HepG2 (cell line): ENCODE measurements around the gene C5orf15. TPM values are rescaled to one million over a fixed set of nuclear protein-coding genes. Genes with fewer than 3 reads are reported as not detected.

ENCODE experiments used
- ATAC-seq: fragments of 200-7000 bp; cut with Tn5 transposase; 3 replicates; pipeline ENCODE4 v1.9.1; 2020; ENCODE audit warnings: mild to moderate bottlenecking, moderate library complexity
- BruUV-seq: library from RNA; stranded (reverse); fragments of 400-500 nt; replicated peaks from 2 replicates; lab custom pipeline; 2021; lab: Mats Ljungman, UMichigan
- CTCF ChIA-PET: fragments of 300-600 bp; formaldehyde crosslinking; extraction: SDS; loops from one replicate; lab custom pipeline; 2021; ENCODE audit warnings: low total read pairs, inconsistent platforms, low intra/inter-chr PET ratio; lab: Yijun Ruan, JAX
- POLR2A ChIA-PET: fragments of 350-600 bp; sonication (Branson Sonifier 250); formaldehyde crosslinking; loops from one replicate; lab custom pipeline; 2020; ENCODE audit warnings: antibody characterized with exemption, inconsistent platforms; lab: Yijun Ruan, JAX
- DNase-seq: peaks from one replicate; pipeline ENCODE4 v3.0.0-alpha.2; 2015; ENCODE audit warnings: low spot score
- FAIRE-seq: peaks from 3 replicates; lab custom pipeline; 2011; peaks lifted over from hg19 to GRCh38; lab: Jason Lieb, UNC
- H2AFZ ChIP-seq: one replicate; pipeline ENCODE4 v1.6.1; 2011; ENCODE audit warnings: low read length, inconsistent platforms
- H3K27ac ChIP-seq: fragments of 300-600 bp; 3 replicates; pipeline ENCODE4 v1.8.0; 2011; ENCODE audit warnings: mixed run types, mild to moderate bottlenecking, mixed read lengths, low read length, inconsistent platforms; ENCODE audit not compliant: insufficient read depth; ENCODE audit errors: extremely low read length
- H3K27me3 ChIP-seq, 2 experiments: fragments of 200-600 bp in 1 of 2; 2 replicates in 1 of 2; 3 replicates in 1 of 2; pipeline versions ENCODE4 v1.6.0 to v1.8.0; 2011; ENCODE audit warnings: low read length in 2 of 2, mild to moderate bottlenecking in 2 of 2, moderate library complexity in 2 of 2, inconsistent platforms in 1 of 2; ENCODE audit not compliant: insufficient read depth in 2 of 2, control insufficient read depth in 1 of 2
- H3K36me3 ChIP-seq, 2 experiments: fragments of 200-600 bp in 1 of 2; replicated peaks in 1 of 2; 2 replicates in 1 of 2; 3 replicates in 1 of 2; pipeline versions ENCODE4 v1.5.1 to v1.8.0; 2011; ENCODE audit warnings: low read length in 2 of 2, inconsistent platforms in 1 of 2; ENCODE audit not compliant: insufficient read depth in 2 of 2, control insufficient read depth in 1 of 2
- H3K4me1 ChIP-seq: 2 replicates; pipeline ENCODE4 v1.5.1; 2012; ENCODE audit warnings: low read length, inconsistent platforms; ENCODE audit not compliant: insufficient read depth
- H3K4me2 ChIP-seq: 2 replicates; pipeline ENCODE4 v1.6.0; 2011; ENCODE audit warnings: low read depth, low read length, inconsistent platforms
- H3K4me3 ChIP-seq, 3 experiments: fragments of 200-600 bp in 1 of 3; sonication (generic), shearing (Covaris generic) in 1 of 3; replicated peaks in 1 of 3; 2 replicates each; pipeline ENCODE4 v1.5.1; 2011 to 2016; ENCODE audit warnings: low read length in 3 of 3, inconsistent platforms in 2 of 3, low read depth in 2 of 3, mild to moderate bottlenecking in 2 of 3, control low read depth in 1 of 3, mixed read lengths in 1 of 3; ENCODE audit not compliant: insufficient read depth in 1 of 3
- H3K79me2 ChIP-seq: one replicate; pipeline ENCODE4 v1.6.1; 2011; ENCODE audit warnings: low read length, inconsistent platforms; ENCODE audit not compliant: insufficient read depth
- H3K9ac ChIP-seq: 2 replicates; pipeline ENCODE4 v1.6.0; 2011; ENCODE audit warnings: mild to moderate bottlenecking, low read depth, low read length, inconsistent platforms; ENCODE audit not compliant: insufficient read depth
- H3K9me3 ChIP-seq: 2 replicates; pipeline ENCODE4 v1.5.1; 2012; ENCODE audit warnings: mild to moderate bottlenecking, low read length
- H4K20me1 ChIP-seq: 2 replicates; pipeline ENCODE4 v1.6.0; 2011; ENCODE audit warnings: inconsistent platforms, mild to moderate bottlenecking, low read length, moderate library complexity; ENCODE audit not compliant: insufficient read depth
- AHR ChIP-seq: IDR thresholded peaks from 2 replicates; pipeline ENCODE4 v1.6.1; 2018; ENCODE audit warnings: missing genetic modification reagents, missing compliant biosample characterization
- ATF2 ChIP-seq: sonication (generic); formaldehyde crosslinking; IDR thresholded peaks from 2 replicates; pipeline ENCODE4 v1.4.0; 2020; ENCODE audit warnings: missing genetic modification reagents
- DNMT3B ChIP-seq: conservative IDR thresholded peaks from 2 replicates; pipeline ENCODE4 v1.6.1; 2016; ENCODE audit warnings: missing biosample characterization, control low read depth
- GRHL1 ChIP-seq: sonication (generic); formaldehyde crosslinking; conservative IDR thresholded peaks from 2 replicates; pipeline ENCODE4 v1.8.0; 2022; ENCODE audit warnings: missing genetic modification reagents
- HNF4G ChIP-seq, 2 experiments: sonication (generic) in 1 of 2; formaldehyde crosslinking in 1 of 2; IDR thresholded peaks; 2 replicates each; pipeline versions ENCODE4 v1.4.0 to v1.6.1; 2011 to 2020; ENCODE audit warnings: borderline replicate concordance in 2 of 2, low read depth in 2 of 2, mild to moderate bottlenecking in 2 of 2, low read length in 1 of 2, missing genetic modification reagents in 1 of 2, moderate library complexity in 1 of 2
- MTA1 ChIP-seq: sonication (generic); formaldehyde crosslinking; IDR thresholded peaks from 2 replicates; pipeline ENCODE4 v1.4.0; 2020; ENCODE audit warnings: missing genetic modification reagents, mild to moderate bottlenecking, borderline replicate concordance
- PATZ1 ChIP-seq: sonication (generic); formaldehyde crosslinking; IDR thresholded peaks from 2 replicates; pipeline ENCODE4 v1.4.0; 2020; ENCODE audit warnings: missing genetic modification reagents
- PBX3 ChIP-seq: sonication (generic); formaldehyde crosslinking; IDR thresholded peaks from 2 replicates; pipeline ENCODE4 v1.8.1; 2023; ENCODE audit warnings: missing genetic modification reagents, inconsistent platforms, borderline replicate concordance
- SPEN ChIP-seq: sonication (generic); formaldehyde crosslinking; IDR thresholded peaks from 2 replicates; pipeline ENCODE4 v1.5.1; 2020; ENCODE audit warnings: low read depth, mild to moderate bottlenecking, missing genetic modification reagents
- ZKSCAN5 ChIP-seq: sonication (generic); formaldehyde crosslinking; IDR thresholded peaks from 2 replicates; pipeline ENCODE4 v1.5.1; 2020; ENCODE audit warnings: mild to moderate bottlenecking, missing genetic modification reagents
- ZNF235 ChIP-seq: sonication (generic); formaldehyde crosslinking; IDR thresholded peaks from 2 replicates; pipeline ENCODE4 v1.8.1; 2023; ENCODE audit warnings: mild to moderate bottlenecking, missing genetic modification reagents, borderline replicate concordance
- ZNF556 ChIP-seq: sonication (generic); formaldehyde crosslinking; IDR thresholded peaks from 2 replicates; pipeline ENCODE4 v1.4.0; 2020; ENCODE audit warnings: mild to moderate bottlenecking, missing genetic modification reagents, borderline replicate concordance
- ZNF562 ChIP-seq: sonication (generic); formaldehyde crosslinking; IDR thresholded peaks from 2 replicates; pipeline ENCODE4 v1.8.0; 2022; ENCODE audit warnings: missing genetic modification reagents, borderline replicate concordance
- ZNF7 ChIP-seq: IDR thresholded peaks from 2 replicates; pipeline ENCODE4 v1.6.1; 2016; ENCODE audit warnings: missing biosample characterization, missing genetic modification reagents
- WGBS: methylation state at CpG from one replicate; pipeline ENCODE4 v1.1.6; 2017; ENCODE audit warnings: low lambda C conversion rate; 5-methylcytosine and 5-hydroxymethylcytosine counted together
- in situ Hi-C: cut with HindIII; loops from 2 replicates; pipeline ENCODE4 v1.10.0; 2017; ENCODE audit warnings: low pct_unique_long_range_greater_than_20kb; ENCODE audit not compliant: extremely low pct_ligation_motif_present
- intact Hi-C: fragments of 100-400 bp; cut with micrococcal nuclease; formaldehyde crosslinking; loops from one replicate; pipeline ENCODE4 v1.10.0; 2022; ENCODE audit not compliant: unreplicated experiment
- polyA plus RNA-seq, 8 experiments: library from polyadenylated mRNA; depleted of rRNA in 3 of 8; stranded (reverse) in 7 of 8; unstranded in 1 of 8; fragments of >200 nt; fragmentation: Illumina TruSeq in 4 of 8; extraction: Trizol in 4 of 8; gene quantifications; 2 replicates each; pipeline versions ENCODE4 v1.2.1 to v1.2.3, GENCODE V29; 2011 to 2016; ENCODE audit warnings: low read depth in 4 of 8, missing spikeins in 1 of 8, mixed read lengths in 1 of 8; ENCODE audit not compliant: insufficient read depth in 1 of 8
- total RNA-seq, 5 experiments: library from RNA; depleted of rRNA; stranded (reverse); fragments of >200 nt; fragmentation: Illumina TruSeq; extraction: Trizol; gene quantifications; 2 replicates each; pipeline ENCODE4 v1.2.3, GENCODE V29; 2016; ENCODE audit warnings: low read depth in 1 of 5

The C5orf15 gene
- total and polyA plus RNA-seq, 2 of the 13 experiments (the other 11 are each of a cell fraction or from before 2014, with no cell fraction given) = 58.5 to 82.7 TPM

- TF ChIP-seq ZNF7 (CRISPR knock-in tag) (no peak), ZKSCAN5 (CRISPR knock-in tag) (no peak), HNF4G (IDR thresholded peaks at IDR 0.05; ENCODE audit: borderline replicate concordance, low read depth, low read length) (no peak), HNF4G (CRISPR knock-in tag; IDR thresholded peaks at IDR 0.05; ENCODE audit: borderline replicate concordance, low read depth) (no peak), ZNF235 (CRISPR knock-in tag) (no peak), SPEN (CRISPR knock-in tag) (no peak), ATF2 (CRISPR knock-in tag) (no peak), ZNF556 (no peak), MTA1 (CRISPR knock-in tag) (no peak), DNMT3B (CRISPR knock-in tag) (no peak), PBX3 (CRISPR knock-in tag) (no peak), AHR (CRISPR knock-in tag) (no peak), PATZ1 (no peak), ZNF562 (CRISPR knock-in tag) (no peak), GRHL1 (CRISPR knock-in tag) (no peak)
- TF ChIP-seq, all 625 proteins: peak for 0
- BruUV-seq = no TSS peak
- Histone ChIP-seq H3K27me3 (peaks cover 0 to 26% of the 10 kb centered on the region in 2 experiments; a peak in 4 of 5 replicates), H2AFZ (no peak overlapping the region), H3K9me3 (no peaks in the 10 kb centered on the region), H3K9ac (no peak overlapping the region), H3K4me1 (peaks cover 11% of the 10 kb centered on the region), H3K27ac (no peak overlapping the region), H4K20me1 (no peaks in the 10 kb centered on the region), H3K79me2 (no peaks in the 10 kb centered on the region), H3K36me3 (no peaks in the 10 kb centered on the region), H3K4me2 (no peak overlapping the region), H3K4me3 (no peak overlapping the region)
- ATAC-seq (no peak), FAIRE-seq (no peak), DNase-seq (no peak)
- intact Hi-C loops (no loop called here), in situ Hi-C loops (no loop called here)
- CTCF ChIA-PET = no interaction called here
- POLR2A ChIA-PET = no interaction called here
- 6% methylated on average over 3 of the region's 4 CpGs for WGBS
Measured at GRCh38 chr5:133909603-133910002, 58.8 kb downstream of the C5orf15 start.
